ENCODE data around the gene E2F6. TPM values are rescaled to one million over a fixed set of nuclear protein-coding genes. Genes with fewer than 3 reads are reported as not detected.

E2F6 gene
- total RNA-seq, 4 donors from 2014 or later: 6.0 to 19.8 (median 6.9) TPM

DNA sequence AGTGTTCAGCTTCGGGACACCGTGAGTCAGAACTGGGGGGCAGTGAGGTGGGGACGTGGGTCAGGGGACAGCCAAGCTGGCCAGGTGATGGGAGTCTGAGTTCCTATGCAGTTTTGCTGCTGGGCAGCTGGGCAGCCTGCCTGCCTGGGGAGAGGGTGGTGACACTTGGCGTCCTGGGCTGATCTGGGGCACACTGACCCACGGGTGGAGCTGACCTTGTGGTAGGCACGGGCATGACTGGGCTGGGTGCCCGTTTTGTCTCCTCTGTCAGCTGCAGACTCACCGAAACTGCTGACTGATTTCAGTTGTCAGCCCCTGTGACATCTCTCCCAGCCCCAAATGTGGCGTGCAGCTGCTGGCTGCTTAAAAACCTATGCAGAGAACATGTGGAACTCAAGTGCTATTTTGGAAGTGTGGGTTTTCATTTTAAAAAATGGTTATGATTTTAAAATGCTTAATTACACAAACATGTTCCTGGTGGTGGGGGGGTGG is 32.6 kb upstream of the E2F6 start:
- WGBS, 2 donors (ENCODE audit: low coverage in 1 of 2): 29% methylated on average over 9 of the region's 9 CpGs; no CpG with 5 or more reads in 1 of the 2 donors
- in situ Hi-C loops (cut with MboI; ENCODE audit: low pct_ligation_motif_present in 1 of 4, low pct_unique_long_range_greater_than_20kb in 1 of 4, low sequenced_read_pairs in 3 of 4): loop anchor here in 2 of 4 donors (25.0 kb wide), 1 partner anchor 289 kb away; no protein-coding TSS in a partner anchor
- no peak overlapping the region for H3K4me3 ChIP-seq
- peaks cover 0 to 2% (median 0%) of the 10 kb centered on the region in 4 donors for H3K4me1 ChIP-seq
- no peak overlapping the region for H3K27ac ChIP-seq
- intact Hi-C loops (cut with DNase I; ENCODE audit: low total_unique reads): no loop called here
- TF ChIP-seq EP300 (IDR thresholded peaks at IDR 0.05; ENCODE audit: low read depth): no peak
- TF ChIP-seq POLR2A (IDR thresholded peaks at IDR 0.05): no peak
- TF ChIP-seq POLR2AphosphoS5 (IDR thresholded peaks at IDR 0.05): no peak
- TF ChIP-seq, protein P1, sequence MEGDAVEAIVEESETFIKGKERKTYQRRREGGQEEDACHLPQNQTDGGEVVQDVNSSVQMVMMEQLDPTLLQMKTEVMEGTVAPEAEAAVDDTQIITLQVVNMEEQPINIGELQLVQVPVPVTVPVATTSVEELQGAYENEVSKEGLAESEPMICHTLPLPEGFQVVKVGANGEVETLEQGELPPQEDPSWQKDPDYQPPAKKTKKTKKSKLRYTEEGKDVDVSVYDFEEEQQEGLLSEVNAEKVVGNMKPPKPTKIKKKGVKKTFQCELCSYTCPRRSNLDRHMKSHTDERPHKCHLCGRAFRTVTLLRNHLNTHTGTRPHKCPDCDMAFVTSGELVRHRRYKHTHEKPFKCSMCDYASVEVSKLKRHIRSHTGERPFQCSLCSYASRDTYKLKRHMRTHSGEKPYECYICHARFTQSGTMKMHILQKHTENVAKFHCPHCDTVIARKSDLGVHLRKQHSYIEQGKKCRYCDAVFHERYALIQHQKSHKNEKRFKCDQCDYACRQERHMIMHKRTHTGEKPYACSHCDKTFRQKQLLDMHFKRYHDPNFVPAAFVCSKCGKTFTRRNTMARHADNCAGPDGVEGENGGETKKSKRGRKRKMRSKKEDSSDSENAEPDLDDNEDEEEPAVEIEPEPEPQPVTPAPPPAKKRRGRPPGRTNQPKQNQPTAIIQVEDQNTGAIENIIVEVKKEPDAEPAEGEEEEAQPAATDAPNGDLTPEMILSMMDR (IDR thresholded peaks at IDR 0.05): no peak
- DNase-seq: peak; percentile 73
- H3K9me3 ChIP-seq: no peaks in the 10 kb centered on the region
- no peaks in the 10 kb centered on the region for H3K27me3 ChIP-seq
- H3K36me3 ChIP-seq: no peaks in the 10 kb centered on the region

- peaks cover 0 to 2% (median 0%) of the 10 kb centered on the region in 4 donors for H3K4me1 ChIP-seq
- in situ Hi-C loops (cut with MboI; ENCODE audit: low pct_ligation_motif_present in 1 of 4, low pct_unique_long_range_greater_than_20kb in 1 of 4, low sequenced_read_pairs in 3 of 4) (loop anchor here in 2 of 4 donors (25.0 kb wide), 1 partner anchor 291 kb away; no protein-coding TSS in a partner anchor), intact Hi-C loops (cut with DNase I; ENCODE audit: low total_unique reads) (no loop called here)
- TF ChIP-seq POLR2A (IDR thresholded peaks at IDR 0.05): no peak
- no peak for TF ChIP-seq POLR2AphosphoS5 (IDR thresholded peaks at IDR 0.05)
- TF ChIP-seq EP300 (IDR thresholded peaks at IDR 0.05; ENCODE audit: low read depth): no peak
- TF ChIP-seq, protein P1 (IDR thresholded peaks at IDR 0.05): no peak
- WGBS, 2 donors (ENCODE audit: low coverage in 1 of 2): 70 to 78% methylated on average over 11 to 30 of the region's 30 CpGs
- no peaks in the 10 kb centered on the region for H3K36me3 ChIP-seq
- DNase-seq: no peak
- no peaks in the 10 kb centered on the region for H3K9me3 ChIP-seq
- no peak overlapping the region for H3K27ac ChIP-seq
- H3K4me3 ChIP-seq: no peak overlapping the region
- H3K27me3 ChIP-seq: no peaks in the 10 kb centered on the region
Observed at GRCh38 chr2:11495844-11496681, 30.1 kb upstream of the E2F6 start.

- in situ Hi-C loops (cut with MboI; ENCODE audit: low pct_ligation_motif_present in 1 of 4, low pct_unique_long_range_greater_than_20kb in 1 of 4, low sequenced_read_pairs in 3 of 4): loop anchor here in 2 of 4 donors (25.0 kb wide), 1 partner anchor 293 kb away; no protein-coding TSS in a partner anchor
Observed at GRCh38 chr2:11494310-11494709, 28.3 kb upstream of the E2F6 start.

GRCh38 chr2:11493282-11493681 is 27.3 kb upstream of the E2F6 start:
- Histone ChIP-seq H3K4me3 (no peak overlapping the region), H3K4me1 (peaks cover 0 to 2% (median 0%) of the 10 kb centered on the region in 4 donors), H3K27ac (no peak overlapping the region), H3K9me3 (no peaks in the 10 kb centered on the region), H3K27me3 (peaks cover under 1% of the 10 kb centered on the region), H3K36me3 (no peaks in the 10 kb centered on the region)
- in situ Hi-C loops (cut with MboI; ENCODE audit: low pct_ligation_motif_present in 1 of 4, low pct_unique_long_range_greater_than_20kb in 1 of 4, low sequenced_read_pairs in 3 of 4) (loop anchor here in 2 of 4 donors (25.0 kb wide), 1 partner anchor 294 kb away; no protein-coding TSS in a partner anchor), intact Hi-C loops (cut with DNase I; ENCODE audit: low total_unique reads) (no loop called here)
- TF ChIP-seq, protein P1 (IDR thresholded peaks at IDR 0.05): no peak
- TF ChIP-seq EP300 (IDR thresholded peaks at IDR 0.05; ENCODE audit: low read depth) (no peak), POLR2A (IDR thresholded peaks at IDR 0.05) (no peak), POLR2AphosphoS5 (IDR thresholded peaks at IDR 0.05) (no peak)
- no peak for DNase-seq
- WGBS, 2 donors (ENCODE audit: low coverage in 1 of 2): 92 to 100% methylated on average over 2 to 6 of the region's 6 CpGs

More at GRCh38 chr2:11494310-11494709, 28.3 kb upstream of the E2F6 start:
- H3K36me3 ChIP-seq: no peaks in the 10 kb centered on the region
- intact Hi-C loops (cut with DNase I; ENCODE audit: low total_unique reads): no loop called here
- H3K27me3 ChIP-seq: no peaks in the 10 kb centered on the region
- WGBS, 2 donors (ENCODE audit: low coverage in 1 of 2): 100% methylated on average over 2 of the region's 2 CpGs; no CpG with 5 or more reads in 1 of the 2 donors
- H3K4me3 ChIP-seq: no peak overlapping the region
- no peaks in the 10 kb centered on the region for H3K9me3 ChIP-seq
- H3K4me1 ChIP-seq: peaks cover 0 to 2% (median 0%) of the 10 kb centered on the region in 4 donors
- DNase-seq: no peak
- TF ChIP-seq, protein P1 (IDR thresholded peaks at IDR 0.05): no peak
- H3K27ac ChIP-seq: no peak overlapping the region
